AG10803 (cell line): ENCODE results near the gene EIF3F.

Experiments
- DNase-seq: peaks from one replicate; pipeline ENCODE4 v3.0.0; 2010; ENCODE audit warnings: low read depth
- H3K4me3 ChIP-seq: 2 replicates; pipeline ENCODE4 v1.5.1; 2011; ENCODE audit warnings: mild to moderate bottlenecking, low read length, control low read depth
- TF ChIP-seq, protein P1 (sequence below): conservative IDR thresholded peaks from 2 replicates; pipeline ENCODE4 v1.5.1; 2011; ENCODE audit warnings: mild to moderate bottlenecking, low read length, control low read depth, inconsistent platforms

EIF3F gene

DNA sequence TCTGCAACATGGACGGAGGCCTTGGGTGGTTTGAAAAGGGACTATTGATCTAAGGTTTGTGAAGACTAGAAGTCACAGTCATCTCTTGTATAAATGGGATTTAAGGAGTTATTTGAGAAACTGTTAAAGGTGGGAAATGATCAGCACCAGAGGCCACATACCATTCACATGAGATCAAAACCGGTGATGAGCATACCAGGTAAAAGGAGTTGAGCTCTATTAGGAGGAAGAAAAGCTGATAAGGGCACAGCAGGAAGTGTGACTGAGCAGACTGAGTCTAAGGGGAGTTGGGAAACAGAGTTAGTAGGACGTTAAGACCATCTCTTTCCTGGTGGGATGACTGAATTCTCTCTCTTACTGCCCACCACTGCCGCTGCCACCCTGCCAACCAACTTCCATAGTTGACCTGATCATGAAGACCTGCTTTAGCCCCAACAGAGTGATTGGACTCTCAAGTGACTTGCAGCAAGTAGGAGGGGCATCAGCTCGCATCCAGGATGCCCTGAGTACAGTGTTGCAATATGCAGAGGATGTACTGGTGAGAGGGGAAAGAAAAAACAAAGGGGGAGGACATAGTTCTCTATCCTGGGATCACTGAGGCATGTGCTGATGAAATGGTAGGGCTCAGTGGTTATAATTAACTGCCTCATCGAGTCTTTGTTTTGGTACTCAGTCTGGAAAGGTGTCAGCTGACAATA is 7.6 kb downstream of the EIF3F start:
- H3K4me3 ChIP-seq, result no peak overlapping the region
- TF ChIP-seq, protein P1, sequence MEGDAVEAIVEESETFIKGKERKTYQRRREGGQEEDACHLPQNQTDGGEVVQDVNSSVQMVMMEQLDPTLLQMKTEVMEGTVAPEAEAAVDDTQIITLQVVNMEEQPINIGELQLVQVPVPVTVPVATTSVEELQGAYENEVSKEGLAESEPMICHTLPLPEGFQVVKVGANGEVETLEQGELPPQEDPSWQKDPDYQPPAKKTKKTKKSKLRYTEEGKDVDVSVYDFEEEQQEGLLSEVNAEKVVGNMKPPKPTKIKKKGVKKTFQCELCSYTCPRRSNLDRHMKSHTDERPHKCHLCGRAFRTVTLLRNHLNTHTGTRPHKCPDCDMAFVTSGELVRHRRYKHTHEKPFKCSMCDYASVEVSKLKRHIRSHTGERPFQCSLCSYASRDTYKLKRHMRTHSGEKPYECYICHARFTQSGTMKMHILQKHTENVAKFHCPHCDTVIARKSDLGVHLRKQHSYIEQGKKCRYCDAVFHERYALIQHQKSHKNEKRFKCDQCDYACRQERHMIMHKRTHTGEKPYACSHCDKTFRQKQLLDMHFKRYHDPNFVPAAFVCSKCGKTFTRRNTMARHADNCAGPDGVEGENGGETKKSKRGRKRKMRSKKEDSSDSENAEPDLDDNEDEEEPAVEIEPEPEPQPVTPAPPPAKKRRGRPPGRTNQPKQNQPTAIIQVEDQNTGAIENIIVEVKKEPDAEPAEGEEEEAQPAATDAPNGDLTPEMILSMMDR, result no peak
- DNase-seq, result no peak

DNA sequence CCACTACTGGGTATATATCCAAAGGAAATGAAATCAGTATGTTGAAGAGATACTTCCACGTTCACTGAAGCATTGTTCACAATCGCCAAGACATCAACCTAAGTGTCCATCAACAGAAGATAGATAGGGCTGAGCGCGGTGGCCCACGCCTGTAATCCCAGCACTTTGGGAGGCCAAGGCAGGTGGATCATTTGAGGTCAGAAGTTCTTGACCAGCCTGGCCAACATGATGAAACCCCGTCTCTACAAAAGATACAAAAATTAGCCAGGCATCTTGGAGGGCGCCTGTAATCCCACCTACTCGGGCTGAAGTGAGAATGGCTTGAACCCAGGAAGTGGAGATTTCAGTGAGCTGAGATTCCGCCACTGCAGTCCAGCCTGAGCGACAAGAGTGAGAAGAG is 12.7 kb downstream of the EIF3F start:
- no peak overlapping the region for H3K4me3 ChIP-seq
- no peak for DNase-seq
- TF ChIP-seq, protein P1, result no peak

DNA sequence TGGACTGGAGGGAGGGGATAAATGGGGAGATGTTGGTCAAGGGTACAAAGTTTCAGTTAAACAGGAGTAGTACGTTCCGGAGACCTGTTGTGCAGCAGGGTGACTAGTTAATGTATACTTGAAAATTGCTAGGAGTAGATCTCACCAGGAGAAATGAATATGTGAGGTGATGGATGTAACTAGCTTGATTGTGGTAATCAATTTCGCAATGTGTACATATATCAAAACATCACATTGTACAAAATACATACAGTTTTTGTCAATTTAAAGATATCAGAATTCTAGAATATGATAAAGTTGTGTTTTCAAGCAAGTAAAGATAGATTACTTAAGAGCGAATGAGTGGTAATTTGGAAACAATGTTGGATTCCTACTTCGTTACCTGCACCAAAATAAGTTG is 13.3 kb downstream of the EIF3F start:
- no peak overlapping the region for H3K4me3 ChIP-seq
- no peak for DNase-seq
- TF ChIP-seq, protein P1, result no peak

DNA sequence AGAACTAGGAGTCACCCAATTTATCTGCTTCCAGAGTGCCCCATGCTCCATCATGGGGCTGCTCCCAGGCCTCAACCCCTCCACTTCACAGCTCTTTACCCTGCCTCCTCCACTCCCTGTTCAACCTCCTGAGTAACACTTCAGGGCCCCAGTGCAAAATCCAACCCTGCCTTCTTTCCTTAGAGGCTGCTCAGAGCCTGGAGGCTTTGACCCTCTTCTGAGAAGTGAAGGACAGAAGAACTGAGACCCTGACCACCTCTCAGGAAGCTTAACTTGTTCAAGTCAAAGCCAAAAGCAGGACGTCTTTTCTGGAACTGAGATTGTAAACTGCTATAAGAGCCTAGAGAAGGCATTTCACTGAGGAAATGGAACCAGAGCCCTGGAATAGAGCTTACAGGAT is 15.5 kb downstream of the EIF3F start:
- TF ChIP-seq, protein P1, result no peak
- no peak for DNase-seq
- H3K4me3 ChIP-seq, result no peak overlapping the region

DNA sequence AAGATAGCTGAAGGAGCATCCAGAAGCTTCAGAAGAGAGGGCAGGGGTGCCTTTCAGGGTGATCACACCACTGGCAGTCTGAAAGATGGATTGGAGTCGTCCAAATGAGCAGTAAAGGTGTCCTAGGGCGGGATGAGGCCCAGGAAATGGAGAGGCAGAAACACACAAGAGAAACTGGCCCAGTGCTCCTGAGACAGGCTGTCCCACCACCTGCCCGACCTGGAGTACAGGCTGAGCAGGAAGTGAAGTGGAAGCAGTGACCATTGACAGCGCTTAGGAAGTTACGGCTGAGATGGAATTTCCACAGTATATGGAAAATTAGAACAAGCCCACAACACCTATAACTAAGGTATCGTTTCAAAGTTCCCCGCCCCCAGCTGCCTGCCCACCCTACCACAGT is 16.1 kb downstream of the EIF3F start:
- TF ChIP-seq, protein P1, result no peak
- no peak overlapping the region for H3K4me3 ChIP-seq
- DNase-seq, result no peak

DNA sequence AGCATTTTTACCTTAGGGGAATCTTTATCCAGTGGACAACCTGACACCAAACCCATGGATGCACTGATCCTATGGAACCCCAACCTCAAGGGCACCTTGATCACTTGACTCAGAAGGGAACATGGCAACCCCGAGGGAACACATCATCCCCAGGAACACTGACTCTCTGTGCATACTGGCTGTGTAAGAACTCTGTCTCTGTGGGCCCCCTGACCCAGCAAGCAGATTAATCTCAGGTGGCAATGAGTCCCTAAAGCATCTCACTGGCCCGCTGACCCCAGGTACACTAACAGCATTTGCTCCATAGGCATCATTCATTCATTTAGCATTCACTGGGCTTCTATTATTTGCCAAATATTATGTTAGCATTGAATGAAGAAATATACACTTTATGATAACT is 16.9 kb downstream of the EIF3F start:
- TF ChIP-seq, protein P1, result no peak
- DNase-seq, result no peak
- no peak overlapping the region for H3K4me3 ChIP-seq

DNA sequence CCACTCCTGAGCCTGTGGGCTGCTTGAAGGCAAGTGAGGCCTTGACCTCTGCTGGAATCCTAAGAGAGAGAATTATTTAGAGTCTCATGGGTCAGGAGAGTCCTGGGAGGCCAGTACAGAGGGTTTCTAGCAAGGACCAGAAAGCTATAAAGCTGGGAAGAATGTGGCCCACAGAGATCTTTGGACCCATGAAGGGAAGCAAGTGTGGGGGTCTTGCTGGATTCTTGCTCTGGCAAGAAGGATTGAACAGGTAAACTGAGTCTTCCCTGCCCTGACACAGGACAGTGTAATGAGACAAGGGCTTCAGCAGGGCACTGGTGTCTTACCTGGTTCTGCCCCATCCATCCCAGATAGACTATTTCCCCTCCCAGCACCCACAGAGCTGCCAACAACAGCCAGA is 18.4 kb downstream of the EIF3F start:
- no peak for DNase-seq
- H3K4me3 ChIP-seq, result no peak overlapping the region
- TF ChIP-seq, protein P1, result no peak
